ENCODE results near the gene PRKG1.

Gene PRKG1

DNA sequence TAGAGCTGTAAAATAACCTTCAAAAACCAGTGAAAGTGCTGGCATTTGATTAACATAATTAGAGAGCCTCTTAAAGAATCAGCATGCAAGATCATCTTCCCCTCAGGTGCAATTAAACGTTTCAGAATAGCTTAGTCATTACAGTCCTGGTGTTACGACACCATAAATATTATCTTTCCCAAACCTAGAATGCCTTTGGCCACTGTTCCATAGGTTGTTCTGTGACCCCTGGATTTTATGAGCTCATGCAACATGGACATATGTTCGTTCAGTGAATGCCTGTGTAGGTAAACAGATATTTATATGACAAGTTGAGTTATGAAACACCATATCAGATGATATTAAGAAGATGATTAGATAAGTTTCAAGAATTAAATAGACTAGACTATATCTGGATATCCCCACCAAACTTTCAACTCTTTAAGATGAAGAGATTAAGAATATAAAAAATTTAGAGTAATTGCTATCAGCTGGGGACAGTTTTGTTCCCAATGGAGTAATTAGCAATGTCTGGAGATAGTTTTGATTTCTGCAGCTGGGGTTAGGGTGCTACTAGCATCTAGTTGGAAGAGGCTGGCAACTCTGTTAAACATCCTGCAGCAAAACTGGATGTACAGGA lies 976.3 kb downstream of the PRKG1 start:
- no peak overlapping the region for H3K27ac ChIP-seq
- peak; percentile 7 for DNase-seq (ENCODE audit: low spot score)
- POLR2A ChIA-PET (ENCODE audit: low non-redundant PET): no interaction called here
- CTCF ChIA-PET: no interaction called here
- TF ChIP-seq, protein P1, sequence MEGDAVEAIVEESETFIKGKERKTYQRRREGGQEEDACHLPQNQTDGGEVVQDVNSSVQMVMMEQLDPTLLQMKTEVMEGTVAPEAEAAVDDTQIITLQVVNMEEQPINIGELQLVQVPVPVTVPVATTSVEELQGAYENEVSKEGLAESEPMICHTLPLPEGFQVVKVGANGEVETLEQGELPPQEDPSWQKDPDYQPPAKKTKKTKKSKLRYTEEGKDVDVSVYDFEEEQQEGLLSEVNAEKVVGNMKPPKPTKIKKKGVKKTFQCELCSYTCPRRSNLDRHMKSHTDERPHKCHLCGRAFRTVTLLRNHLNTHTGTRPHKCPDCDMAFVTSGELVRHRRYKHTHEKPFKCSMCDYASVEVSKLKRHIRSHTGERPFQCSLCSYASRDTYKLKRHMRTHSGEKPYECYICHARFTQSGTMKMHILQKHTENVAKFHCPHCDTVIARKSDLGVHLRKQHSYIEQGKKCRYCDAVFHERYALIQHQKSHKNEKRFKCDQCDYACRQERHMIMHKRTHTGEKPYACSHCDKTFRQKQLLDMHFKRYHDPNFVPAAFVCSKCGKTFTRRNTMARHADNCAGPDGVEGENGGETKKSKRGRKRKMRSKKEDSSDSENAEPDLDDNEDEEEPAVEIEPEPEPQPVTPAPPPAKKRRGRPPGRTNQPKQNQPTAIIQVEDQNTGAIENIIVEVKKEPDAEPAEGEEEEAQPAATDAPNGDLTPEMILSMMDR (conservative IDR thresholded peaks at IDR 0.05; ENCODE audit: low read depth): no peak

DNA sequence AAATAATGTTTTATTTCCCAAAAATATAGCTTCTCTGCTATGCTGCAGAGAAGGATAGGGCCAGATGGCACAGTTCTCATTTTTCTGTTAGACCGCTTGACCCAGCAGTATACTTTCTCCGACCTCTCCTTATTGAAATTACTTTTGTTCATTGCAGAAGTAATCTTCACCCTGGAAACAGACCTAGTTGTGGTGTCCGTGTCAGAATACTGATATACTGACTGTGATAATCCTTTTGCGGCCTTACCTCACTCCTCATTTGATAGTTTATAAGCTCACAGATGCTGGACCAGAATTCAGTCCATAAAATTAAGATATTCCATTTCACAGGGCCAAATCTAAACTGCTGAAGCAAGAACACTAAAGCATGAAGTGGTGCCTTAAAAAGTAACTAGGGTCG lies 979.2 kb downstream of the PRKG1 start:
- H3K27ac ChIP-seq: no peak overlapping the region
- TF ChIP-seq, protein P1 (conservative IDR thresholded peaks at IDR 0.05; ENCODE audit: low read depth): no peak
- ChIA-PET POLR2A (ENCODE audit: low non-redundant PET) (no interaction called here), CTCF (no interaction called here)
- no peak for DNase-seq (ENCODE audit: low spot score)

DNA sequence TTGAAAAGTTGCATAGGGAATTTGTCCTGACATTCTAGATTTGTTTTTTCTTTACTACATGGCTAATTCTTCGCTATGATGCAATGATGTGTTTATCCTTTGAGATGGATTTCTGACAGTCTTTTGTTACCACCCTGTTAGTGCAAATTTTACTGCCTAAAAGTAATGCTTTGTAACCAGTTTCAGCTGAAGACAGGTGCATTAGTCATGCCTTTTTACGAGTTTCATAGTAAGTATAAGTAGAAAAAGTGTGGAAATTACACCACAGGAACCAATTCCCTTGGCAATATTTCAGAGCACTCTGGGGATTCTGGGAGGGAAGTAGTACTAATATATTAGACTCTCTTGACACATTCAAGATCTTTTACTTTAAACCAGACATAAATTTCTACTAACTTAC lies 982.0 kb downstream of the PRKG1 start:
- TF ChIP-seq, protein P1 (conservative IDR thresholded peaks at IDR 0.05; ENCODE audit: low read depth): no peak
- DNase-seq (ENCODE audit: low spot score): peak; percentile 3
- ChIA-PET CTCF (no interaction called here), POLR2A (ENCODE audit: low non-redundant PET) (no interaction called here)
- no peak overlapping the region for H3K27ac ChIP-seq

- H3K27ac ChIP-seq: no peak overlapping the region
- TF ChIP-seq, protein P1 (conservative IDR thresholded peaks at IDR 0.05; ENCODE audit: low read depth): no peak
- ChIA-PET POLR2A (ENCODE audit: low non-redundant PET) (no interaction called here), CTCF (no interaction called here)
- no peak for DNase-seq (ENCODE audit: low spot score)
Measured at GRCh38 chr10:52059089-52059488, 984.8 kb downstream of the PRKG1 start.

- no peak for DNase-seq (ENCODE audit: low spot score)
- no peak overlapping the region for H3K27ac ChIP-seq
- ChIA-PET CTCF (interaction anchor here (0.6 kb wide), 1 partner anchor 45 kb away, joined by 3 read pairs; no protein-coding TSS in a partner anchor), POLR2A (ENCODE audit: low non-redundant PET) (no interaction called here)
- TF ChIP-seq, protein P1 (conservative IDR thresholded peaks at IDR 0.05; ENCODE audit: low read depth): no peak
Measured at GRCh38 chr10:52063159-52063558, 988.9 kb downstream of the PRKG1 start.

DNA sequence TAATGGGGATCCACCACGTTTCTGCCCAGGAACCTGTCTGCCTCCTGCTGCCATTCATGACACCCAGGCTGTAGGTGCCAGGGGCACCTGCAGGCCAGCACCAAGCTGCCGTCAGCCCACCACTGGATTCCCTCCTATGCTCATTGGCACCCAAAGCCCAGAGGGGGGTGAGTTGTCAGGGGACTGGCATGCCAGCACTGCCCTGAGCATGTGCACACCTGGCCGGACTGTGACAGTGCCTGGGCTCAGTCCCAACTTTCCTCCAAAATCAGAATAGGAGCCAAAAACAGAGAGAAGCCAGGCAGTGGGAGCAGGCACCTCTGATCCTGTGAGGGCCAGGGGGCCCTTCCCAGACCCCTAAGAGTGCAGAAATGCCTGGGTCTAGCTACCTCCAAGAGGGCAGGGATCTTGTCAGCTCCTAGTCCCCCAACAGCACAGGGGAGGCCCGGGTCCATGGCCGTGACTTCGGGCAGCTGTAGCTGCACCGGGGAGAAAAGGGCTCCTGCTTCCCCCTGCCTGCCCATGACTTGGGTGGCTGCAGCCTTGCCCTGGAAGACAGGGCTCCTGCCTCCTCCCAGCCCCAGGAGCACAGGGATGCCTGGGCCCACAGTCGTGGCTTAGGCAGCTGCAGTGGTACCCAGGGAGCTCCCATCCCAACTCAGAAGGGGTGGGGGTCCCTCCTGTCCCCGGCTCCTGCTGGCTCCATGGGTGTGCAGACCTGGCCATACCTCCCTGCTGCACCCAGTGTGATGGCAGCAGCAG lies 990.0 kb downstream of the PRKG1 start:
- TF ChIP-seq, protein P1 (conservative IDR thresholded peaks at IDR 0.05; ENCODE audit: low read depth): no peak
- ChIA-PET CTCF (no interaction called here), POLR2A (ENCODE audit: low non-redundant PET) (no interaction called here)
- DNase-seq (ENCODE audit: low spot score): no peak
- no peak overlapping the region for H3K27ac ChIP-seq
